A549 (cell line): ENCODE measurements around the gene PKDREJ. TPM values are rescaled to one million over a fixed set of nuclear protein-coding genes. Genes with fewer than 3 reads are reported as not detected.

Experiments used
- ATAC-seq, 2 experiments: fragments of 200-7000 bp in 1 of 2; fragments of >200 bp in 1 of 2; cut with Nextera tagmentation in 1 of 2; cut with Tn5 transposase in 1 of 2; 3 replicates each; pipeline versions ENCODE4 v1.8.0 to v1.9.1; 2018 to 2020; ENCODE audit warnings: mild to moderate bottlenecking in 1 of 2, moderate library complexity in 1 of 2
- CTCF ChIA-PET: fragments of 300-600 bp; sonication (Branson Sonifier 250); formaldehyde crosslinking; extraction: SDS; loops from one replicate; lab custom pipeline; 2021; ENCODE audit warnings: antibody characterized with exemption, inconsistent platforms; lab: Yijun Ruan, JAX
- POLR2A ChIA-PET: fragments of 350-600 bp; formaldehyde crosslinking; extraction: SDS; loops from one replicate; lab custom pipeline; 2021; ENCODE audit warnings: antibody characterized with exemption, inconsistent platforms; lab: Yijun Ruan, JAX
- DNase-seq, 2 experiments: peaks; one replicate each; pipeline versions ENCODE4 v3.0.0 to v3.0.0-alpha.2; 2011 to 2016; ENCODE audit warnings: low read depth in 1 of 2, low spot score in 1 of 2
- FAIRE-seq: peaks from 2 replicates; lab custom pipeline; 2011; peaks lifted over from hg19 to GRCh38; lab: Jason Lieb, UNC
- H3K27ac ChIP-seq, 2 experiments: fragments of >200 bp; sonication (Bioruptor Twin); formaldehyde crosslinking; 3 replicates each; pipeline ENCODE4 v1.5.1; 2016 to 2017
- H3K4me1 ChIP-seq: fragments of >200 bp; sonication (Bioruptor Twin); formaldehyde crosslinking; 3 replicates; pipeline ENCODE4 v1.6.1; 2016
- H3K4me2 ChIP-seq: fragments of >200 bp; sonication (Bioruptor Twin); formaldehyde crosslinking; 3 replicates; pipeline ENCODE4 v1.6.1; 2016
- H3K4me3 ChIP-seq: fragments of >200 bp; sonication (Bioruptor Twin); formaldehyde crosslinking; 3 replicates; pipeline ENCODE4 v1.5.1; 2016
- H3K9me3 ChIP-seq: fragments of >200 bp; sonication (Bioruptor Twin); formaldehyde crosslinking; 3 replicates; pipeline ENCODE4 v1.6.1; 2016
- BCL3 ChIP-seq: fragments of >200 bp; sonication (Bioruptor Twin); formaldehyde crosslinking; IDR thresholded peaks from 3 replicates; pipeline ENCODE4 v1.6.1; 2016
- CHD4 ChIP-seq: fragments of 200-600 bp; sonication (generic); IDR thresholded peaks from 2 replicates; pipeline ENCODE4 v1.6.1; 2016; ENCODE audit warnings: antibody characterized with exemption, mild to moderate bottlenecking, borderline replicate concordance
- EHMT2 ChIP-seq: fragments of 200-600 bp; sonication (generic); IDR thresholded peaks from 2 replicates; pipeline ENCODE4 v1.6.1; 2016; ENCODE audit warnings: antibody characterized with exemption, low read depth, mild to moderate bottlenecking, moderate library complexity
- ELK1 ChIP-seq: fragments of 150-350 bp; IDR thresholded peaks from 2 replicates; pipeline ENCODE4 v1.6.1; 2014; ENCODE audit warnings: low read depth, mild to moderate bottlenecking, low read length
- EP300 ChIP-seq, 2 experiments: fragments of >200 bp; sonication (Bioruptor Twin); formaldehyde crosslinking; IDR thresholded peaks; 2 replicates in 1 of 2; 3 replicates in 1 of 2; pipeline ENCODE4 v1.6.1; 2016 to 2017
- HEYL ChIP-seq: fragments of 250-450 bp; sonication (Bioruptor Pico); IDR thresholded peaks from 2 replicates; pipeline ENCODE4 v1.8.0; 2021; ENCODE audit warnings: mild to moderate bottlenecking, moderate library complexity
- HOXB5 ChIP-seq: fragments of 250-450 bp; sonication (Bioruptor Pico); IDR thresholded peaks from 2 replicates; pipeline ENCODE4 v1.5.0; 2020; ENCODE audit warnings: mild to moderate bottlenecking, moderate library complexity
- JUN ChIP-seq, 2 experiments: fragments of >200 bp; sonication (Bioruptor Twin); formaldehyde crosslinking; IDR thresholded peaks; 2 replicates in 1 of 2; 3 replicates in 1 of 2; pipeline ENCODE4 v1.6.1; 2016 to 2017
- KDM1A ChIP-seq: fragments of 200-600 bp; sonication (generic); IDR thresholded peaks from 2 replicates; pipeline ENCODE4 v1.6.1; 2016; ENCODE audit warnings: low read depth, mild to moderate bottlenecking
- KDM5A ChIP-seq: fragments of 200-600 bp; sonication (generic); IDR thresholded peaks from 2 replicates; pipeline ENCODE4 v1.6.1; 2016; ENCODE audit warnings: antibody characterized with exemption, mild to moderate bottlenecking
- MAZ ChIP-seq: fragments of 150-350 bp; IDR thresholded peaks from 2 replicates; pipeline ENCODE4 v1.6.1; 2014; ENCODE audit warnings: antibody characterized with exemption, low read depth, low read length, borderline replicate concordance
- NFE2L2 ChIP-seq: fragments of 150-350 bp; conservative IDR thresholded peaks from 2 replicates; pipeline ENCODE4 v1.6.1; 2014; ENCODE audit warnings: low read length
- NPAS2 ChIP-seq: fragments of 250-450 bp; sonication (Bioruptor Pico); IDR thresholded peaks from 2 replicates; pipeline ENCODE4 v1.8.0; 2022; ENCODE audit warnings: mild to moderate bottlenecking, moderate library complexity, borderline replicate concordance
- PBX3 ChIP-seq: IDR thresholded peaks from 2 replicates; pipeline ENCODE4 v1.6.1; 2012
- POLR2A ChIP-seq: IDR thresholded peaks from 2 replicates; pipeline ENCODE4 v1.6.1; 2012; ENCODE audit warnings: mild to moderate bottlenecking, low read length
- RNF2 ChIP-seq: fragments of 200-600 bp; sonication (generic); IDR thresholded peaks from 2 replicates; pipeline ENCODE4 v1.6.1; 2016; ENCODE audit warnings: low read depth, mild to moderate bottlenecking, antibody characterized with exemption, moderate library complexity, borderline replicate concordance
- ZC3H11A ChIP-seq: fragments of 450-650 bp; IDR thresholded peaks from 2 replicates; pipeline ENCODE4 v1.6.1; 2014; ENCODE audit warnings: antibody characterized with exemption, mild to moderate bottlenecking
- ZSCAN20 ChIP-seq: fragments of 250-450 bp; sonication (Bioruptor Pico); IDR thresholded peaks from 2 replicates; pipeline ENCODE4 v1.8.0; 2022; ENCODE audit warnings: mild to moderate bottlenecking, moderate library complexity
- WGBS: methylation state at CpG from one replicate; pipeline ENCODE4 v1.1.6; 2017; ENCODE audit errors: missing lambda C conversion rate; 5-methylcytosine and 5-hydroxymethylcytosine counted together
- polyA plus RNA-seq, 4 experiments: library from polyadenylated mRNA; depleted of rRNA in 3 of 4; stranded (reverse); fragments of >200 nt; fragmentation: RNase III in 1 of 4; extraction: RNeasy Plus Mini Kit Qiagen cat#74134 plus additional on column Dnase treatment in 1 of 4; gene quantifications; 2 replicates in 3 of 4; 3 replicates in 1 of 4; pipeline ENCODE4 v1.2.3, GENCODE V29; 2011 to 2017

Gene PKDREJ
- polyA plus RNA-seq, 2 of the 4 experiments (the other 2 are of a cell fraction) = not detected

- Histone ChIP-seq H3K4me3 (no peak overlapping the region), H3K27ac (no peak overlapping the region), H3K4me1 (peaks cover 5% of the 10 kb centered on the region; the same call in 1 of the 3 replicates), H3K9me3 (no peaks in the 10 kb centered on the region), H3K4me2 (no peak overlapping the region)
- WGBS = 92% methylated on average over 2 of the region's 2 CpGs
- no peak for FAIRE-seq
- no peak for DNase-seq
- no peak for TF ChIP-seq KDM5A
- no peak for TF ChIP-seq JUN (IDR thresholded peaks at IDR 0.05)
- no peak for TF ChIP-seq NPAS2 (CRISPR knock-in tag)
- TF ChIP-seq MAZ = no peak
- ATAC-seq = no peak
- ChIA-PET POLR2A (no interaction called here), CTCF (interaction anchor here (0.7 kb wide), 1 partner anchor 67 kb away, joined by 3 read pairs; no protein-coding TSS in a partner anchor)
Observed at GRCh38 chr22:46247443-46247975, 15.6 kb downstream of the PKDREJ start.

- TF ChIP-seq NFE2L2 (no peak), NPAS2 (CRISPR knock-in tag) (no peak), ZC3H11A (no peak), EHMT2 (no peak), ELK1 (no peak), HOXB5 (CRISPR knock-in tag) (no peak), HEYL (CRISPR knock-in tag) (no peak), POLR2A (no peak), BCL3 (no peak)
- FAIRE-seq = no peak
- CTCF ChIA-PET = no interaction called here
Observed at GRCh38 chr22:46246178-46246577, 17.0 kb downstream of the PKDREJ start.

GRCh38 chr22:46245511-46245910 lies 17.6 kb downstream of the PKDREJ start:
- POLR2A ChIA-PET = interaction anchor here (1.2 kb wide), 1 partner anchor 136 kb away, joined by 3 read pairs; no protein-coding TSS in a partner anchor
- no peak for DNase-seq
- no peak for ATAC-seq
- no peak for FAIRE-seq
- WGBS = 88% methylated on average over 12 of the region's 16 CpGs
- TF ChIP-seq CHD4 (no peak), NPAS2 (CRISPR knock-in tag) (no peak), RNF2 (no peak), ZSCAN20 (no peak), KDM1A (no peak), EP300 (IDR thresholded peaks at IDR 0.05) (no peak), POLR2A (no peak), PBX3 (no peak)
- TF ChIP-seq, all 56 proteins: peak for 0
- Histone ChIP-seq H3K4me2 (no peak overlapping the region), H3K4me1 (no peaks in the 10 kb centered on the region), H3K4me3 (no peak overlapping the region), H3K27ac (no peak overlapping the region), H3K9me3 (no peaks in the 10 kb centered on the region)
- CTCF ChIA-PET = interaction anchor here (0.6 to 1.4 kb wide), 3 partner anchors 61 to 293 kb away, joined by 3 to 4 read pairs (median 3); no protein-coding TSS in a partner anchor

More at GRCh38 chr22:46246178-46246577, 17.0 kb downstream of the PKDREJ start:
- Histone ChIP-seq H3K4me2 (no peak overlapping the region), H3K4me1 (peaks cover 4% of the 10 kb centered on the region; the same call in 1 of the 3 replicates), H3K27ac (no peak overlapping the region), H3K9me3 (no peaks in the 10 kb centered on the region), H3K4me3 (no peak overlapping the region)
- no peak for ATAC-seq
- POLR2A ChIA-PET = no interaction called here
- no peak for DNase-seq
- 94% methylated on average over 5 of the region's 10 CpGs for WGBS
